Panc1 (cell line): Measurements from ENCODE around the gene PRPH. TPM values are rescaled to one million over a fixed set of nuclear protein-coding genes. Genes with fewer than 3 reads are reported as not detected.

Source experiments
- ATAC-seq: fragments of 200-7000 bp; cut with Tn5 transposase; 2 replicates; pipeline ENCODE4 v1.9.1; 2020; ENCODE audit warnings: mild to moderate bottlenecking, moderate library complexity
- BruUV-seq: library from RNA; stranded (reverse); fragments of 400-500 nt; replicated peaks from 2 replicates; lab custom pipeline; 2021; lab: Mats Ljungman, UMichigan
- CTCF ChIA-PET: fragments of 300-600 bp; sonication (Branson Sonifier 250); formaldehyde crosslinking; loops from one replicate; lab custom pipeline; 2022; ENCODE audit warnings: antibody characterized with exemption; lab: Charles Lee
- POLR2A ChIA-PET: fragments of 300-600 bp; sonication (Branson Sonifier 250); formaldehyde crosslinking; loops from one replicate; lab custom pipeline; 2022; ENCODE audit warnings: antibody characterized with exemption; lab: Charles Lee
- DNase-seq: peaks from one replicate; pipeline ENCODE4 v3.0.0-alpha.2; 2010; ENCODE audit warnings: low read depth, low spot score
- H3K27ac ChIP-seq: 2 replicates; pipeline ENCODE4 v1.5.1; 2011; ENCODE audit warnings: mild to moderate bottlenecking, low read length, inconsistent platforms
- H3K27me3 ChIP-seq: fragments of 200-500 bp; sonication (Bioruptor generic); 2 replicates; pipeline ENCODE4 v1.6.0; 2014; ENCODE audit warnings: low read length, inconsistent platforms; ENCODE audit not compliant: control insufficient read depth, insufficient read depth
- H3K36me3 ChIP-seq: fragments of 200-500 bp; sonication (Bioruptor generic); 2 replicates; pipeline ENCODE4 v1.5.1; 2014; ENCODE audit warnings: inconsistent platforms, mild to moderate bottlenecking, low read length, moderate library complexity; ENCODE audit not compliant: control insufficient read depth, insufficient read depth
- H3K4me1 ChIP-seq: 2 replicates; pipeline ENCODE4 v1.5.1; 2011; ENCODE audit warnings: inconsistent platforms, mild to moderate bottlenecking, low read length, moderate library complexity; ENCODE audit not compliant: control insufficient read depth, insufficient read depth
- H3K4me3 ChIP-seq, 2 experiments: 2 replicates each; pipeline ENCODE4 v1.5.1; 2011 to 2012; ENCODE audit warnings: low read depth in 2 of 2, low read length in 2 of 2, mild to moderate bottlenecking in 2 of 2, inconsistent platforms in 1 of 2, moderate library complexity in 1 of 2
- H3K9me3 ChIP-seq: fragments of 200-500 bp; sonication (Bioruptor generic); 2 replicates; pipeline ENCODE4 v1.5.1; 2014; ENCODE audit warnings: low read depth, mild to moderate bottlenecking, inconsistent platforms, low read length, moderate library complexity; ENCODE audit not compliant: control insufficient read depth, insufficient read depth
- CTCF ChIP-seq: fragments of 450-650 bp; IDR thresholded peaks from 2 replicates; pipeline ENCODE4 v1.5.1; 2017; ENCODE audit warnings: mild to moderate bottlenecking
- POLR2AphosphoS5 ChIP-seq: IDR thresholded peaks from 2 replicates; pipeline ENCODE4 v1.6.1; 2012; ENCODE audit warnings: mild to moderate bottlenecking, low read depth, low read length, moderate library complexity
- REST ChIP-seq, 2 experiments: IDR thresholded peaks; 2 replicates each; pipeline ENCODE4 v1.6.1; 2011 to 2012; ENCODE audit warnings: low read depth in 2 of 2, control low read depth in 1 of 2, low read length in 1 of 2, mild to moderate bottlenecking in 1 of 2, moderate library complexity in 1 of 2; ENCODE audit not compliant: insufficient read depth in 1 of 2
- SIN3A ChIP-seq: IDR thresholded peaks from 2 replicates; pipeline ENCODE4 v1.6.1; 2012; ENCODE audit warnings: low read depth, mild to moderate bottlenecking, low read length, moderate library complexity, borderline replicate concordance; ENCODE audit not compliant: insufficient read depth
- TCF7L2 ChIP-seq: IDR thresholded peaks from 2 replicates; pipeline ENCODE4 v1.6.1; 2011; ENCODE audit warnings: mild to moderate bottlenecking, low read depth, low read length, inconsistent platforms
- in situ Hi-C: cut with HindIII; loops from 2 replicates; pipeline ENCODE4 v1.10.0; 2016; ENCODE audit warnings: low sequenced_read_pairs, low pct_unique_long_range_greater_than_20kb
- intact Hi-C: fragments of 100-400 bp; cut with micrococcal nuclease; formaldehyde crosslinking; loops from one replicate; pipeline ENCODE4 v1.10.0; 2022; ENCODE audit not compliant: unreplicated experiment
- total RNA-seq: library from RNA; stranded (reverse); gene quantifications from one replicate; pipeline ENCODE4 v1.2.1, GENCODE V29; 2021; ENCODE audit not compliant: unreplicated experiment

The PRPH gene
- total RNA-seq, 1 experiment from 2014 or later = 0.39 TPM

GRCh38 chr12:49325606-49326005, 30.7 kb downstream of the PRPH start:
- Histone ChIP-seq H3K27me3 (no peaks in the 10 kb centered on the region), H3K4me1 (peaks cover 8% of the 10 kb centered on the region; the same call in 1 of the 2 replicates), H3K36me3 (peaks cover 9% of the 10 kb centered on the region), H3K27ac (no peak overlapping the region), H3K4me3 (no peak overlapping the region), H3K9me3 (no peaks in the 10 kb centered on the region)
- ATAC-seq = no peak
- BruUV-seq = TSS peak; percentile 10
- ChIA-PET CTCF (interaction anchor here (0.6 kb wide), 1 partner anchor 12 kb away, joined by 4 read pairs; no protein-coding TSS in a partner anchor), POLR2A (interaction anchor here (0.6 to 0.7 kb wide), 2 partner anchors 22 to 159 kb away, joined by 3 read pairs; no protein-coding TSS in a partner anchor)
- intact Hi-C loops (no loop called here), in situ Hi-C loops (no loop called here)
- TF ChIP-seq REST (IDR thresholded peaks at IDR 0.05; ENCODE audit: insufficient read depth in 1 of 2, low read depth in 2 of 2, low read length in 1 of 2) = no peak
- TF ChIP-seq TCF7L2 = no peak
- TF ChIP-seq POLR2AphosphoS5 = no peak
- DNase-seq = no peak

GRCh38 chr12:49327368-49327767, 32.4 kb downstream of the PRPH start:
- POLR2A ChIA-PET = no interaction called here
- intact Hi-C loops (no loop called here), in situ Hi-C loops (no loop called here)
- no peak for TF ChIP-seq SIN3A
- TF ChIP-seq CTCF = no peak
- no peak for TF ChIP-seq POLR2AphosphoS5
- TF ChIP-seq REST (IDR thresholded peaks at IDR 0.05; ENCODE audit: insufficient read depth in 1 of 2, low read depth in 2 of 2, low read length in 1 of 2) = no peak
- no peak for TF ChIP-seq TCF7L2
- H3K4me1 ChIP-seq = peaks cover 11% of the 10 kb centered on the region
- DNase-seq (no peak), ATAC-seq (no peak)
- H3K36me3 ChIP-seq = peaks cover 9% of the 10 kb centered on the region
- no TSS peak for BruUV-seq
- H3K27ac ChIP-seq = no peak overlapping the region
- H3K4me3 ChIP-seq = no peak overlapping the region
- H3K27me3 ChIP-seq = no peaks in the 10 kb centered on the region
- CTCF ChIA-PET = no interaction called here
- H3K9me3 ChIP-seq = no peaks in the 10 kb centered on the region
